ENCODE results near the gene SGSM2.

SGSM2 gene

DNA sequence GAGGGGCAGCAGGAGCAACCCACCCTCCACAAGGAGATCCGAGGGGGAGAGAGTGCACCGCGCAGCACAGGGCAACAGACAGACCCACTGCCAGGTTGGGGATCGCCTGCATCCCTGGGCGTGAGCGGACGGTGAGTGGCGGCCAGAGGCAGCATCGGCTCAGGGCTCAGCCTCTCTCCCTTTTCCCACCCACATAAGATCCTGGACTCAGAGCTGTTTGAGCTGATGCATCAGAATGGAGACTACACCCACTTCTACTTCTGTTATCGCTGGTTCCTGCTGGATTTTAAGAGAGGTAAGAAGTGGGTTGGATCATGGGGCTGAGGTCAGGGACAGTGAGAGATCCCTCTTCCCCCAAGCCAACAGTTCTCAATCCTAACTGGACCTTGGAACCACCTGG is 40.4 kb downstream of the SGSM2 start:
- H3K4me3 ChIP-seq (ENCODE audit: low read length) = no peak overlapping the region
- peaks cover under 1% of the 10 kb centered on the region; the same call in 1 of the 2 replicates for H3K4me1 ChIP-seq (ENCODE audit: control insufficient read depth, low read length)
- H3K27me3 ChIP-seq (ENCODE audit: control insufficient read depth, low read length) = no peaks in the 10 kb centered on the region
- H3K9me3 ChIP-seq (ENCODE audit: control insufficient read depth, insufficient read depth, low read length) = no peaks in the 10 kb centered on the region
- H3K9me2 ChIP-seq (replicated peaks; ENCODE audit: control insufficient read depth, low read length) = no peaks in the 10 kb centered on the region
- TF ChIP-seq EZH2phosphoT487 (IDR thresholded peaks at IDR 0.05; ENCODE audit: borderline replicate concordance, low read length) = no peak
- TF ChIP-seq, protein P1, sequence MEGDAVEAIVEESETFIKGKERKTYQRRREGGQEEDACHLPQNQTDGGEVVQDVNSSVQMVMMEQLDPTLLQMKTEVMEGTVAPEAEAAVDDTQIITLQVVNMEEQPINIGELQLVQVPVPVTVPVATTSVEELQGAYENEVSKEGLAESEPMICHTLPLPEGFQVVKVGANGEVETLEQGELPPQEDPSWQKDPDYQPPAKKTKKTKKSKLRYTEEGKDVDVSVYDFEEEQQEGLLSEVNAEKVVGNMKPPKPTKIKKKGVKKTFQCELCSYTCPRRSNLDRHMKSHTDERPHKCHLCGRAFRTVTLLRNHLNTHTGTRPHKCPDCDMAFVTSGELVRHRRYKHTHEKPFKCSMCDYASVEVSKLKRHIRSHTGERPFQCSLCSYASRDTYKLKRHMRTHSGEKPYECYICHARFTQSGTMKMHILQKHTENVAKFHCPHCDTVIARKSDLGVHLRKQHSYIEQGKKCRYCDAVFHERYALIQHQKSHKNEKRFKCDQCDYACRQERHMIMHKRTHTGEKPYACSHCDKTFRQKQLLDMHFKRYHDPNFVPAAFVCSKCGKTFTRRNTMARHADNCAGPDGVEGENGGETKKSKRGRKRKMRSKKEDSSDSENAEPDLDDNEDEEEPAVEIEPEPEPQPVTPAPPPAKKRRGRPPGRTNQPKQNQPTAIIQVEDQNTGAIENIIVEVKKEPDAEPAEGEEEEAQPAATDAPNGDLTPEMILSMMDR (IDR thresholded peaks at IDR 0.05; ENCODE audit: low read depth, low read length, poor library complexity, severe bottlenecking) = no peak
- H3K4me2 ChIP-seq (ENCODE audit: low read length) = no peak overlapping the region
- H3K79me2 ChIP-seq (ENCODE audit: control insufficient read depth, low read length) = no peaks in the 10 kb centered on the region
- no peaks in the 10 kb centered on the region for H3F3A ChIP-seq (ENCODE audit: control insufficient read depth, insufficient read depth)
- H3K27ac ChIP-seq (ENCODE audit: low read depth, low read length) = no peak overlapping the region
- no peaks in the 10 kb centered on the region for H4K20me1 ChIP-seq (ENCODE audit: control insufficient read depth, insufficient read depth, low read depth, low read length)
- H3K36me3 ChIP-seq (ENCODE audit: control insufficient read depth, low read length) = peaks cover 5% of the 10 kb centered on the region; the same call in 1 of the 2 replicates

DNA sequence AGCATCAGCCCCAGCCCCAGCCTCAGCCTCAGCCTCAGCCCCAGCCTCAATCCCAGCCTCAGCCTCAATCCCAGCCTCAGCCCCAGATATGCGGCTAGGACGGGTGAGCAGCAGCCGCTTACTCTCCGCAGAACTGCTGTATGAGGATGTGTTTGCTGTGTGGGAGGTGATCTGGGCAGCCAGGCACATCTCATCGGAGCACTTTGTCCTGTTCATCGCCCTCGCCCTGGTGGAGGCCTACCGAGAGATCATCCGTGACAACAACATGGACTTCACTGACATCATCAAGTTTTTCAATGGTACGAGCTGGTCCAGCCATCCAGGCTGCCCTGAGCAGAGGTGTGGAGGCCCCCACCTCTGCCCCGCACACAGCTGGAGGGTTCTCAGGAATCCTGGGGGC is 41.6 kb downstream of the SGSM2 start:
- H3K4me1 ChIP-seq (ENCODE audit: control insufficient read depth, low read length) = peaks cover 4% of the 10 kb centered on the region
- peaks cover 5% of the 10 kb centered on the region; the same call in 1 of the 2 replicates for H3K36me3 ChIP-seq (ENCODE audit: control insufficient read depth, low read length)
- no peak overlapping the region for H3K4me3 ChIP-seq (ENCODE audit: low read length)
- H3K9me3 ChIP-seq (ENCODE audit: control insufficient read depth, insufficient read depth, low read length) = no peaks in the 10 kb centered on the region
- no peaks in the 10 kb centered on the region for H4K20me1 ChIP-seq (ENCODE audit: control insufficient read depth, insufficient read depth, low read depth, low read length)
- TF ChIP-seq EZH2phosphoT487 (IDR thresholded peaks at IDR 0.05; ENCODE audit: borderline replicate concordance, low read length) = no peak
- TF ChIP-seq, protein P1 (IDR thresholded peaks at IDR 0.05; ENCODE audit: low read depth, low read length, poor library complexity, severe bottlenecking) = no peak
- H3F3A ChIP-seq (ENCODE audit: control insufficient read depth, insufficient read depth) = peaks cover 1% of the 10 kb centered on the region; the same call in 1 of the 2 replicates
- H3K4me2 ChIP-seq (ENCODE audit: low read length) = no peak overlapping the region
- H3K27me3 ChIP-seq (ENCODE audit: control insufficient read depth, low read length) = no peaks in the 10 kb centered on the region
- no peak overlapping the region for H3K27ac ChIP-seq (ENCODE audit: low read depth, low read length)
- H3K9me2 ChIP-seq (replicated peaks; ENCODE audit: control insufficient read depth, low read length) = no peaks in the 10 kb centered on the region
- no peaks in the 10 kb centered on the region for H3K79me2 ChIP-seq (ENCODE audit: control insufficient read depth, low read length)

DNA sequence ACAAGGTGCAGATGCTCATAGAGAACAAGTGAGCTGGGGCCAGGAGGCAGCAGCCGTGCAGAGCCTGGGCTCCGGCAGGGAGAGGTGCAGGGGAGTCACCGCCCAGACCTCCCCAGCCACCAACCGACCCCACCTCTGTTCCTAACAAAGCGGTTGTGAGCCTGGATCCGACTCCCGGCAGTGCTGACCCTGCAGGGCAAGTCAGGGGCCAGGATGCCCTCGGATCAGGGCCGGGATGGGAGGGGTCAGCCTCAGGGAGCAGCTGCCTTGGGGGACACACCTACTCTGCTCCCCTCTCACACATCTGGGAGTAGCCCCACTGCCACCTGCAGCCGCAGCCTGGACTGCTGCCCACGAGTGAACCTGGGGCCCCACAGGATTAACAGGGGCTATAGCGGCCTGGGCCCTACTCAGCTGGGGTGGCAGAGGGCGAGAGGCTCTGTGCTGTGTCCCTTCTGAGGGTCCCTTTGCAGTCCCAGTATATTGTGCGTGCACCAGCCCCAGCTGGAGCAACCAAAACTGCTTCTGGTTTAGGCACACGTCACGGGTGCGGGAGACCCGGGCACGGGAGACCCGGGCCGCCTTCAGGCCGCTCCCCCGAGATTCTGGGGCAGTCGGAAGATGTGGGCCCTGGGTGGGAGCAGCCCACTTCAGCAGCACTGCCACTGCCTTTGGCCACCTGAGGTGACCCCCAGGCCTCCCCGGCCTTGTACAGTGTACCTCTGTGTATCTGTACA is 42.4 kb downstream of the SGSM2 start:
- Histone ChIP-seq H3K4me3 (ENCODE audit: low read length) (no peak overlapping the region), H3K9me2 (replicated peaks; ENCODE audit: control insufficient read depth, low read length) (no peaks in the 10 kb centered on the region), H3K36me3 (ENCODE audit: control insufficient read depth, low read length) (peaks cover 5% of the 10 kb centered on the region; the same call in 1 of the 2 replicates), H3K9me3 (ENCODE audit: control insufficient read depth, insufficient read depth, low read length) (no peaks in the 10 kb centered on the region), H3K4me1 (ENCODE audit: control insufficient read depth, low read length) (peaks cover 4% of the 10 kb centered on the region), H3K4me2 (ENCODE audit: low read length) (no peak overlapping the region), H3K27me3 (ENCODE audit: control insufficient read depth, low read length) (no peaks in the 10 kb centered on the region), H4K20me1 (ENCODE audit: control insufficient read depth, insufficient read depth, low read depth, low read length) (no peaks in the 10 kb centered on the region), H3K79me2 (ENCODE audit: control insufficient read depth, low read length) (no peaks in the 10 kb centered on the region), H3F3A (ENCODE audit: control insufficient read depth, insufficient read depth) (peaks cover 3% of the 10 kb centered on the region; the same call in 1 of the 2 replicates), H3K27ac (ENCODE audit: low read depth, low read length) (no peak overlapping the region)
- TF ChIP-seq, protein P1 (IDR thresholded peaks at IDR 0.05; ENCODE audit: low read depth, low read length, poor library complexity, severe bottlenecking) = no peak
- no peak for TF ChIP-seq EZH2phosphoT487 (IDR thresholded peaks at IDR 0.05; ENCODE audit: borderline replicate concordance, low read length)
